ENCODE data around the gene RALGAPA2.

The RALGAPA2 gene

GRCh38 chr20:20439602-20440190, 272.7 kb downstream of the RALGAPA2 start:
- Histone ChIP-seq H3K9me3 (replicated peaks; ENCODE audit: low read length) (no peaks in the 10 kb centered on the region), H3K4me2 (ENCODE audit: low read length) (no peak overlapping the region), H3K27me3 (ENCODE audit: control insufficient read depth, insufficient read depth, low read length) (no peaks in the 10 kb centered on the region)

GRCh38 chr20:20437314-20437713, 275.1 kb downstream of the RALGAPA2 start:
- Histone ChIP-seq H3K9ac (ENCODE audit: low read depth, low read length) (no peak overlapping the region), H3K4me1 (ENCODE audit: control insufficient read depth, insufficient read depth, low read length) (no peaks in the 10 kb centered on the region), H3K4me3 (ENCODE audit: low read length) (no peak overlapping the region), H3K36me3 (ENCODE audit: insufficient read depth, low read length) (no peaks in the 10 kb centered on the region), H3K4me2 (ENCODE audit: low read length) (no peak overlapping the region), H3K9me3 (replicated peaks; ENCODE audit: low read length) (no peaks in the 10 kb centered on the region), H3K27me3 (ENCODE audit: control insufficient read depth, insufficient read depth, low read length) (no peaks in the 10 kb centered on the region)

More at GRCh38 chr20:20439602-20440190, 272.7 kb downstream of the RALGAPA2 start:
- Histone ChIP-seq H3K36me3 (ENCODE audit: insufficient read depth, low read length) (no peaks in the 10 kb centered on the region), H3K9ac (ENCODE audit: low read depth, low read length) (no peak overlapping the region), H3K4me1 (ENCODE audit: control insufficient read depth, insufficient read depth, low read length) (no peaks in the 10 kb centered on the region), H3K4me3 (ENCODE audit: low read length) (no peak overlapping the region)

GRCh38 chr20:20436689-20437088, 275.8 kb downstream of the RALGAPA2 start:
- no peaks in the 10 kb centered on the region for H3K9me3 ChIP-seq (replicated peaks; ENCODE audit: low read length)
- H3K36me3 ChIP-seq (ENCODE audit: insufficient read depth, low read length), result no peaks in the 10 kb centered on the region
- H3K27me3 ChIP-seq (ENCODE audit: control insufficient read depth, insufficient read depth, low read length), result no peaks in the 10 kb centered on the region
- H3K4me1 ChIP-seq (ENCODE audit: control insufficient read depth, insufficient read depth, low read length), result no peaks in the 10 kb centered on the region
- H3K9ac ChIP-seq (ENCODE audit: low read depth, low read length), result no peak overlapping the region
- no peak overlapping the region for H3K4me2 ChIP-seq (ENCODE audit: low read length)
- H3K4me3 ChIP-seq (ENCODE audit: low read length), result no peak overlapping the region

- H3K4me1 ChIP-seq (ENCODE audit: control insufficient read depth, insufficient read depth, low read length), result no peaks in the 10 kb centered on the region
- H3K9me3 ChIP-seq (replicated peaks; ENCODE audit: low read length), result no peaks in the 10 kb centered on the region
- no peak overlapping the region for H3K4me2 ChIP-seq (ENCODE audit: low read length)
- no peak overlapping the region for H3K9ac ChIP-seq (ENCODE audit: low read depth, low read length)
- H3K27me3 ChIP-seq (ENCODE audit: control insufficient read depth, insufficient read depth, low read length), result no peaks in the 10 kb centered on the region
- no peaks in the 10 kb centered on the region for H3K36me3 ChIP-seq (ENCODE audit: insufficient read depth, low read length)
- no peak overlapping the region for H3K4me3 ChIP-seq (ENCODE audit: low read length)
These were observed 277.0 kb downstream of the RALGAPA2 start for GRCh38 chr20:20435453-20435852.

- Histone ChIP-seq H3K4me1 (ENCODE audit: control insufficient read depth, insufficient read depth, low read length) (no peaks in the 10 kb centered on the region), H3K36me3 (ENCODE audit: insufficient read depth, low read length) (no peaks in the 10 kb centered on the region), H3K4me2 (ENCODE audit: low read length) (no peak overlapping the region), H3K27me3 (ENCODE audit: control insufficient read depth, insufficient read depth, low read length) (no peaks in the 10 kb centered on the region), H3K9me3 (replicated peaks; ENCODE audit: low read length) (no peaks in the 10 kb centered on the region), H3K4me3 (ENCODE audit: low read length) (no peak overlapping the region), H3K9ac (ENCODE audit: low read depth, low read length) (no peak overlapping the region)
These were observed 279.7 kb downstream of the RALGAPA2 start for GRCh38 chr20:20432618-20433286.

- Histone ChIP-seq H3K4me3 (ENCODE audit: low read length) (no peak overlapping the region), H3K4me1 (ENCODE audit: control insufficient read depth, insufficient read depth, low read length) (no peaks in the 10 kb centered on the region), H3K9me3 (replicated peaks; ENCODE audit: low read length) (no peaks in the 10 kb centered on the region), H3K36me3 (ENCODE audit: insufficient read depth, low read length) (no peaks in the 10 kb centered on the region), H3K4me2 (ENCODE audit: low read length) (no peak overlapping the region), H3K27me3 (ENCODE audit: control insufficient read depth, insufficient read depth, low read length) (no peaks in the 10 kb centered on the region), H3K9ac (ENCODE audit: low read depth, low read length) (no peak overlapping the region)
These were observed 282.4 kb downstream of the RALGAPA2 start for GRCh38 chr20:20430066-20430465.

- H3K4me1 ChIP-seq (ENCODE audit: control insufficient read depth, insufficient read depth, low read length), result no peaks in the 10 kb centered on the region
- H3K9ac ChIP-seq (ENCODE audit: low read depth, low read length), result no peak overlapping the region
- no peaks in the 10 kb centered on the region for H3K27me3 ChIP-seq (ENCODE audit: control insufficient read depth, insufficient read depth, low read length)
- no peaks in the 10 kb centered on the region for H3K36me3 ChIP-seq (ENCODE audit: insufficient read depth, low read length)
- H3K4me3 ChIP-seq (ENCODE audit: low read length), result no peak overlapping the region
- no peaks in the 10 kb centered on the region for H3K9me3 ChIP-seq (replicated peaks; ENCODE audit: low read length)
- no peak overlapping the region for H3K4me2 ChIP-seq (ENCODE audit: low read length)
These were observed 284.4 kb downstream of the RALGAPA2 start for GRCh38 chr20:20428067-20428466.

- no peaks in the 10 kb centered on the region for H3K4me1 ChIP-seq (ENCODE audit: control insufficient read depth, insufficient read depth, low read length)
- no peaks in the 10 kb centered on the region for H3K9me3 ChIP-seq (replicated peaks; ENCODE audit: low read length)
- H3K36me3 ChIP-seq (ENCODE audit: insufficient read depth, low read length), result no peaks in the 10 kb centered on the region
- no peak overlapping the region for H3K4me2 ChIP-seq (ENCODE audit: low read length)
- H3K9ac ChIP-seq (ENCODE audit: low read depth, low read length), result no peak overlapping the region
- no peak overlapping the region for H3K4me3 ChIP-seq (ENCODE audit: low read length)
- H3K27me3 ChIP-seq (ENCODE audit: control insufficient read depth, insufficient read depth, low read length), result no peaks in the 10 kb centered on the region
These were observed 285.1 kb downstream of the RALGAPA2 start for GRCh38 chr20:20427227-20427864.

GRCh38 chr20:20426655-20426907, 285.9 kb downstream of the RALGAPA2 start:
- no peak overlapping the region for H3K9ac ChIP-seq (ENCODE audit: low read depth, low read length)
- H3K4me3 ChIP-seq (ENCODE audit: low read length), result no peak overlapping the region
- no peaks in the 10 kb centered on the region for H3K36me3 ChIP-seq (ENCODE audit: insufficient read depth, low read length)
- H3K27me3 ChIP-seq (ENCODE audit: control insufficient read depth, insufficient read depth, low read length), result no peaks in the 10 kb centered on the region
- no peaks in the 10 kb centered on the region for H3K9me3 ChIP-seq (replicated peaks; ENCODE audit: low read length)
- no peaks in the 10 kb centered on the region for H3K4me1 ChIP-seq (ENCODE audit: control insufficient read depth, insufficient read depth, low read length)
- H3K4me2 ChIP-seq (ENCODE audit: low read length), result no peak overlapping the region

GRCh38 chr20:20425823-20426654, 286.4 kb downstream of the RALGAPA2 start:
- Histone ChIP-seq H3K27me3 (ENCODE audit: control insufficient read depth, insufficient read depth, low read length) (no peaks in the 10 kb centered on the region), H3K9me3 (replicated peaks; ENCODE audit: low read length) (no peaks in the 10 kb centered on the region), H3K9ac (ENCODE audit: low read depth, low read length) (no peak overlapping the region), H3K4me2 (ENCODE audit: low read length) (no peak overlapping the region), H3K36me3 (ENCODE audit: insufficient read depth, low read length) (no peaks in the 10 kb centered on the region), H3K4me1 (ENCODE audit: control insufficient read depth, insufficient read depth, low read length) (no peaks in the 10 kb centered on the region), H3K4me3 (ENCODE audit: low read length) (no peak overlapping the region)

- Histone ChIP-seq H3K36me3 (ENCODE audit: insufficient read depth, low read length) (no peaks in the 10 kb centered on the region), H3K4me3 (ENCODE audit: low read length) (no peak overlapping the region), H3K9me3 (replicated peaks; ENCODE audit: low read length) (no peaks in the 10 kb centered on the region), H3K9ac (ENCODE audit: low read depth, low read length) (no peak overlapping the region), H3K27me3 (ENCODE audit: control insufficient read depth, insufficient read depth, low read length) (no peaks in the 10 kb centered on the region), H3K4me2 (ENCODE audit: low read length) (no peak overlapping the region), H3K4me1 (ENCODE audit: control insufficient read depth, insufficient read depth, low read length) (no peaks in the 10 kb centered on the region)
These were observed 289.3 kb downstream of the RALGAPA2 start for GRCh38 chr20:20423117-20423516.
